Fibroblast of pulmonary artery (primary cell): ENCODE measurements around the gene FAM241A.
A peak's percentile ranks its signal among the peaks of the same experiment; 100 is the strongest.

Experiments used
- DNase-seq: peaks from one replicate; pipeline ENCODE4 v3.0.0-alpha.2; 2010; ENCODE audit warnings: low read depth
- H3K4me3 ChIP-seq: replicated peaks from 2 replicates; pipeline ENCODE4 v1.5.1; 2011; ENCODE audit warnings: low read depth, mild to moderate bottlenecking, control low read depth, low read length, moderate library complexity
- CTCF ChIP-seq: IDR thresholded peaks from 2 replicates; pipeline ENCODE4 v1.5.1; 2011; ENCODE audit warnings: mild to moderate bottlenecking, control low read depth, low read length, inconsistent platforms; ENCODE audit errors: missing control alignments

The FAM241A gene

DNA sequence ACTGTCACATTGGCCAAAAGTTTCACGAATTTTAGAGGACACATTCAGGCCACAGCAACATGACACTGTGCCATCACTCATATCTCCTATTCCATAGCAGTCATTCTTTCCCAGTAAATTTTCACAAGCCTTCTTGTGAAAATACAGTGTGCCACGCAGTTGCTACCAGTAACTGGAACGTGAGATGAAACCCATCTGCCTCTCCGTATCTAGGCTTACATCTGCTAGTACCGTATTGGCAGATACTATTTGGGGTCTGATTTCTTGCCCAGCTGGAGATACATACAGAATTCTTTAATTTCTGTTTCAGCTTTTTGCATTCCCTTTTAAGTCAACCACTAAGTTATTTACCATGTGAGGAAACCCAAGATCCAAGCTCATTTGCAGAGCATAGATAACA is 8.7 kb upstream of the FAM241A start:
- H3K4me3 ChIP-seq, result no peak overlapping the region
- no peak for DNase-seq
- TF ChIP-seq CTCF, result no peak

- no peak overlapping the region for H3K4me3 ChIP-seq
- TF ChIP-seq CTCF, result no peak
- DNase-seq, result no peak
Measured at GRCh38 chr4:112138538-112138937, 6.7 kb upstream of the FAM241A start.

GRCh38 chr4:112140536-112140935 is 4.7 kb upstream of the FAM241A start:
- peak; percentile 28 for DNase-seq
- H3K4me3 ChIP-seq, result no peak overlapping the region
- no peak for TF ChIP-seq CTCF

GRCh38 chr4:112141366-112142138 is 3.7 kb upstream of the FAM241A start:
- no peak for TF ChIP-seq CTCF
- DNase-seq, result peak; percentile 69

DNA sequence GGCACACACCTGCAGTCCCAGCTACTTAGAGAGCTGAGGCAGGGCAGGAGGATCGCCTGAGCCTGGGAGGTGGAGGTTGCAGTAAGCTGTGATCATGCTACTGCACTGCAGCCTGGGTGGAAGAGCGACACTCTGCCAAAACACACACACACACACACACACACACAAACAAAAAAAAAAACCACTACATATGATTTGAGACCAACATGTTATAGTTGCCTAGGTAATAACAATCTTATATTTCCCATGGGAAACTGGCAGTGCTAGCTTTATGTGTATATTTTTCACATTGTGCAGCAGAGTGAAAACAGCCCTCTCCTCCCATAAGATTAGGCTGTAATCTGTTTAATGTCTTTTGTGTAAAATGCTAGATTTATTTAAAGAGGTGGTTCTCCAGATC is 3.1 kb upstream of the FAM241A start:
- no peak for TF ChIP-seq CTCF
- H3K4me3 ChIP-seq, result no peak overlapping the region
- no peak for DNase-seq

More at GRCh38 chr4:112141366-112142138, 3.7 kb upstream of the FAM241A start:
- no peak overlapping the region for H3K4me3 ChIP-seq

GRCh38 chr4:112143781-112144180 is 1.5 kb upstream of the FAM241A start:
- H3K4me3 ChIP-seq, result no peak overlapping the region
- TF ChIP-seq CTCF, result no peak
- DNase-seq, result no peak
